GM19438 (cell line): ENCODE data around the gene FIBP.

Experiments
- ATAC-seq: cut with Tn5 transposase; IDR thresholded peaks from one replicate; pipeline ENCODE4 v1.9.1; 2021; ENCODE audit warnings: low read depth; ENCODE audit not compliant: unreplicated experiment

Gene FIBP

GRCh38 chr11:65860278-65861164, 27.8 kb downstream of the FIBP start, which contains the start of gene MUS81:
MUS81 (plus strand) TSS chr11:65860433; CDS start chr11:65860754, 321 bp downstream.
- no peak for ATAC-seq

GRCh38 chr11:65859812-65860277, 28.4 kb downstream of the FIBP start:
- ATAC-seq: no peak

- peak; percentile 47 for ATAC-seq
Observed at GRCh38 chr11:65859095-65859811, 29.0 kb downstream of the FIBP start.

GRCh38 chr11:65858681-65859087, 29.6 kb downstream of the FIBP start:
- no peak for ATAC-seq

- peak; percentile 35 for ATAC-seq
Observed at GRCh38 chr11:65857853-65858680, 30.2 kb downstream of the FIBP start, which contains the start of gene CFL1. CFL1 (minus strand) TSS chr11:65858180; CDS start chr11:65858099, 81 bp downstream.

- no peak for ATAC-seq
Observed at GRCh38 chr11:65857500-65857852, 30.8 kb downstream of the FIBP start.

GRCh38 chr11:65856689-65857499, 31.4 kb downstream of the FIBP start:
- no peak for ATAC-seq

GRCh38 chr11:65855927-65856363, 32.3 kb downstream of the FIBP start:
- ATAC-seq: no peak

- ATAC-seq: no peak
Observed at GRCh38 chr11:65854852-65855837, 33.1 kb downstream of the FIBP start.

GRCh38 chr11:65854161-65854592, 34.1 kb downstream of the FIBP start:
- ATAC-seq: no peak

GRCh38 chr11:65853246-65853979, 34.9 kb downstream of the FIBP start:
- ATAC-seq: no peak

- ATAC-seq: no peak
Observed at GRCh38 chr11:65852508-65853245, 35.6 kb downstream of the FIBP start.

- ATAC-seq: no peak
Observed at GRCh38 chr11:65851811-65852507, 36.3 kb downstream of the FIBP start.

- no peak for ATAC-seq
Observed at GRCh38 chr11:65851083-65851579, 37.1 kb downstream of the FIBP start.

GRCh38 chr11:65850217-65851082, 37.8 kb downstream of the FIBP start:
- ATAC-seq: no peak
